ENCODE results near the gene GALNT18. TPM values are rescaled to one million over a fixed set of nuclear protein-coding genes. Genes with fewer than 3 reads are reported as not detected.

GALNT18 gene
- total RNA-seq, 1 experiment from 2014 or later = 1.7 TPM

DNA sequence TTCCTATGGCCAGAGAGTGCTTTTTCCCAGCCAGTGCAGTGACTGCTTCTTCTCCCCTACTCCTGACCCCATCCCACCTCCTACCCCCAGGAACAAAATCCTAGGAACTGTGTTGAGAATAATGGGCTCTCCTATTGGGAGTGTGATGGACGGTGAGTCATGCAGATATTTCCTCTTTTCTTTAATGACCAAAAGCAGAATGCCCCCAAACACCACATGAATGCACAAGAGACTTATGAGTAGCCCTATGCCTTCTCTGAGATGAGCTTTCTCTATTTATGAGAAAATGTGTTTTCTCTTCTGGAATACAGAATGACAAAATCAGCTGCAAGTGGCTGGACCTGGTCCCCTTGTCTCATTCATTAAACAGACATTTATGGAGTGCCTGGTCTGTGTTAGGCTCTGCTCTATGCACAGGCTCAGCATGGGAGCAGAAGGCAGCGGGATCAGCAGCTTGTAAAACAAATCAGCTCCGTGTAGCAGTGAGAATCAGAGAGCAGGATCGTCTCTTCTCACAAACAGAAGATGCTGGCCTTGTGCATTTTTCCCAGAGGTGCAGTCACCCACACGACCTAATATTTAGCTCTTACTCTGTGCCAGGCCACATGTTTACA, 47.5 kb upstream of the GALNT18 start:
- H3K27ac Mint-ChIP-seq = 0 out of 7 replicates have a peak overlapping the region, but pooled peaks of 1 of the 3 experiments have one; percentile 21
- Histone ChIP-seq H2AK5ac (ENCODE audit: insufficient read length, low read length) (no peak overlapping the region), H3K9ac (ENCODE audit: extremely low read depth, insufficient read length, low read length) (no peak overlapping the region), H3K4me1 (ENCODE audit: insufficient read depth, low read length) (no peaks in the 10 kb centered on the region; the same call in 1 of the 2 replicates), H3K4me2 (ENCODE audit: insufficient read depth, insufficient read length, low read length) (no peak overlapping the region), H2BK5ac (ENCODE audit: insufficient read length, low read length) (no peak overlapping the region), H3K27ac (ENCODE audit: insufficient read length, low read depth, low read length) (no peak overlapping the region), H3K18ac (ENCODE audit: insufficient read length, low read depth, low read length) (no peak overlapping the region), H4K5ac (ENCODE audit: insufficient read length, low read depth, low read length) (no peak overlapping the region), H3K4ac (ENCODE audit: low read depth, low read length) (no peak overlapping the region), H3K23me2 (ENCODE audit: insufficient read length, low read depth, low read length, poor library complexity, severe bottlenecking) (no peaks in the 10 kb centered on the region), H2AFZ (ENCODE audit: low read length) (no peak overlapping the region), H4K20me1 (ENCODE audit: control insufficient read depth, insufficient read depth, insufficient read length) (no peaks in the 10 kb centered on the region), H3K79me1 (ENCODE audit: insufficient read depth, low read depth, low read length, poor library complexity, severe bottlenecking) (no peaks in the 10 kb centered on the region), H2BK12ac (ENCODE audit: insufficient read length, low read depth, low read length) (no peak overlapping the region), H3T11ph (ENCODE audit: low read length) (no peak overlapping the region), H4K91ac (ENCODE audit: insufficient read length, low read depth, low read length) (no peak overlapping the region), H2BK15ac (ENCODE audit: low read depth, low read length) (no peak overlapping the region), H3K14ac (ENCODE audit: insufficient read depth, low read length) (no peak overlapping the region), H3K27me3 (ENCODE audit: insufficient read depth, low read length) (no peaks in the 10 kb centered on the region), H4K8ac (replicated peaks; ENCODE audit: insufficient read length, low read depth, low read length) (no peak overlapping the region), H3K9me3 (ENCODE audit: control insufficient read depth, low read depth, low read length) (no peaks in the 10 kb centered on the region), H3K56ac (ENCODE audit: insufficient read length, low read depth, low read length) (no peak overlapping the region), H3K79me2 (ENCODE audit: insufficient read depth, low read length) (no peaks in the 10 kb centered on the region), H3K23ac (ENCODE audit: insufficient read length, low read depth, low read length) (no peak overlapping the region), H2BK120ac (ENCODE audit: low read depth, low read length, poor library complexity, severe bottlenecking) (no peak overlapping the region), H2BK20ac (ENCODE audit: low read depth, low read length, poor library complexity, severe bottlenecking) (no peak overlapping the region)
- WGBS (ENCODE audit: extremely low coverage, insufficient read length, low lambda C conversion rate) = no CpG with 5 or more reads among the region's 5 CpGs
- H3K27me3 Mint-ChIP-seq (ENCODE audit: low read depth) = peaks cover 9% of the 10 kb centered on the region; the same call in 1 of the 2 replicates
- H3K4me3 Mint-ChIP-seq = no peak overlapping the region
- TF ChIP-seq, protein P1, sequence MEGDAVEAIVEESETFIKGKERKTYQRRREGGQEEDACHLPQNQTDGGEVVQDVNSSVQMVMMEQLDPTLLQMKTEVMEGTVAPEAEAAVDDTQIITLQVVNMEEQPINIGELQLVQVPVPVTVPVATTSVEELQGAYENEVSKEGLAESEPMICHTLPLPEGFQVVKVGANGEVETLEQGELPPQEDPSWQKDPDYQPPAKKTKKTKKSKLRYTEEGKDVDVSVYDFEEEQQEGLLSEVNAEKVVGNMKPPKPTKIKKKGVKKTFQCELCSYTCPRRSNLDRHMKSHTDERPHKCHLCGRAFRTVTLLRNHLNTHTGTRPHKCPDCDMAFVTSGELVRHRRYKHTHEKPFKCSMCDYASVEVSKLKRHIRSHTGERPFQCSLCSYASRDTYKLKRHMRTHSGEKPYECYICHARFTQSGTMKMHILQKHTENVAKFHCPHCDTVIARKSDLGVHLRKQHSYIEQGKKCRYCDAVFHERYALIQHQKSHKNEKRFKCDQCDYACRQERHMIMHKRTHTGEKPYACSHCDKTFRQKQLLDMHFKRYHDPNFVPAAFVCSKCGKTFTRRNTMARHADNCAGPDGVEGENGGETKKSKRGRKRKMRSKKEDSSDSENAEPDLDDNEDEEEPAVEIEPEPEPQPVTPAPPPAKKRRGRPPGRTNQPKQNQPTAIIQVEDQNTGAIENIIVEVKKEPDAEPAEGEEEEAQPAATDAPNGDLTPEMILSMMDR (conservative IDR thresholded peaks at IDR 0.05) = no peak
- peaks cover 10 to 20% of the 10 kb centered on the region in 2 experiments; a peak in 2 of 4 replicates for H3K4me1 Mint-ChIP-seq
- DNase-seq = no peak
- H3K36me3 Mint-ChIP-seq (ENCODE audit: insufficient read depth in 1 of 3, low read depth in 3 of 3) = peaks cover 2 to 15% (median 3%) of the 10 kb centered on the region in 3 experiments; a peak in 5 of 7 replicates
- H3K9me3 Mint-ChIP-seq = peaks cover 16 to 18% of the 10 kb centered on the region in 2 experiments
